ENCODE measurements around the gene PLCD1.

The PLCD1 gene

DNA sequence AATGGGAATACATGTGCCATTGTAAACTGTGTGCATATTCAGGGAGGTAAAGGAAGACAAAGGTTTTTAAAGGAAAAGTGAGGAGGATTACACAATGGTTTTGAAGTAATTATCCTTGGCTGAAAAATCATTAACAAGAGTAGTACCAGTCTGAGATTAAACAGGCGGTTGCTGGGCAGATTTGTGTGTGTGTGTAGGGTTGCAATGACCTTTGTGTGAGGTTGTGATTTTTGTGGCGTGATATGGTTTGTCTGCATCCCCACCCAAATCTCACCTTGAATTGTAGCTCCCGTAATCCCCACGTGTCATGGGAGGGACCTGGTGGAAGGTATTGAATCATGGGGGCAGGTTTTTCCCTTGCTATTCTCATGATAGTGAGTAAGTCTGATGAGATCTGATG is 16.6 kb upstream of the PLCD1 start:
- no peak overlapping the region for H3K4me3 ChIP-seq (ENCODE audit: low read depth, low read length)
- TF ChIP-seq, protein P1, sequence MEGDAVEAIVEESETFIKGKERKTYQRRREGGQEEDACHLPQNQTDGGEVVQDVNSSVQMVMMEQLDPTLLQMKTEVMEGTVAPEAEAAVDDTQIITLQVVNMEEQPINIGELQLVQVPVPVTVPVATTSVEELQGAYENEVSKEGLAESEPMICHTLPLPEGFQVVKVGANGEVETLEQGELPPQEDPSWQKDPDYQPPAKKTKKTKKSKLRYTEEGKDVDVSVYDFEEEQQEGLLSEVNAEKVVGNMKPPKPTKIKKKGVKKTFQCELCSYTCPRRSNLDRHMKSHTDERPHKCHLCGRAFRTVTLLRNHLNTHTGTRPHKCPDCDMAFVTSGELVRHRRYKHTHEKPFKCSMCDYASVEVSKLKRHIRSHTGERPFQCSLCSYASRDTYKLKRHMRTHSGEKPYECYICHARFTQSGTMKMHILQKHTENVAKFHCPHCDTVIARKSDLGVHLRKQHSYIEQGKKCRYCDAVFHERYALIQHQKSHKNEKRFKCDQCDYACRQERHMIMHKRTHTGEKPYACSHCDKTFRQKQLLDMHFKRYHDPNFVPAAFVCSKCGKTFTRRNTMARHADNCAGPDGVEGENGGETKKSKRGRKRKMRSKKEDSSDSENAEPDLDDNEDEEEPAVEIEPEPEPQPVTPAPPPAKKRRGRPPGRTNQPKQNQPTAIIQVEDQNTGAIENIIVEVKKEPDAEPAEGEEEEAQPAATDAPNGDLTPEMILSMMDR (IDR thresholded peaks at IDR 0.05; ENCODE audit: borderline replicate concordance, insufficient read depth, low read depth, low read length): no peak

GRCh38 chr3:38043486-38043885 is 14.0 kb upstream of the PLCD1 start:
- TF ChIP-seq, protein P1 (IDR thresholded peaks at IDR 0.05; ENCODE audit: borderline replicate concordance, insufficient read depth, low read depth, low read length): no peak

DNA sequence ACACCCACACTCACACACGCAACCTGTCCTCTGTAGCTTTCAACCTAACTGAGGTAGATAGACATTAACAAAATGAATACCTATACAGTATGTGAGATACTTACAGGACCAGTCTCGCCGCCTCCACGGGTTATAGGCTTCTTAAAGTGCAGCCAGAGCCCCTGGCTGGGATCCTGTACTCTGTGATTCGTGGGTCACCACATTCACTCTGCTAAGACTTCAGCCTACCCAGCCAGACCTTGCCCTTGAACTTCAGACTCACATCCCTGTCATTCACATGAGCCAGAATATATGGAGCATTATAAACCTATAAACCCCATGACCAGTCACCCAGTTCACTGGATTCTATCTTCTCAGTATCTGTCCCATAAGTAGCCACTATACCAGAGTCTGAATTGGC is 11.0 kb upstream of the PLCD1 start:
- TF ChIP-seq, protein P1 (IDR thresholded peaks at IDR 0.05; ENCODE audit: borderline replicate concordance, insufficient read depth, low read depth, low read length): no peak
- no peak overlapping the region for H3K4me3 ChIP-seq (ENCODE audit: low read depth, low read length)

More at GRCh38 chr3:38043486-38043885, 14.0 kb upstream of the PLCD1 start:
- H3K4me3 ChIP-seq (ENCODE audit: low read depth, low read length): no peak overlapping the region

GRCh38 chr3:38039899-38040261 is 10.4 kb upstream of the PLCD1 start:
- no peak overlapping the region for H3K4me3 ChIP-seq (ENCODE audit: low read depth, low read length)
- TF ChIP-seq, protein P1 (IDR thresholded peaks at IDR 0.05; ENCODE audit: borderline replicate concordance, insufficient read depth, low read depth, low read length): peak; percentile 17; the same call in 1 of the 2 replicates

- peak within 1 kb of the TSS; percentile 61 for H3K4me3 ChIP-seq (ENCODE audit: low read depth, low read length)
- TF ChIP-seq, protein P1 (IDR thresholded peaks at IDR 0.05; ENCODE audit: borderline replicate concordance, insufficient read depth, low read depth, low read length): no peak
These were observed 9.9 kb upstream of the PLCD1 start, which contains the start of gene DLEC1 for GRCh38 chr3:38039101-38039898. DLEC1 (plus strand) TSS chr3:38039208; CDS start chr3:38039226, 18 bp downstream.

DNA sequence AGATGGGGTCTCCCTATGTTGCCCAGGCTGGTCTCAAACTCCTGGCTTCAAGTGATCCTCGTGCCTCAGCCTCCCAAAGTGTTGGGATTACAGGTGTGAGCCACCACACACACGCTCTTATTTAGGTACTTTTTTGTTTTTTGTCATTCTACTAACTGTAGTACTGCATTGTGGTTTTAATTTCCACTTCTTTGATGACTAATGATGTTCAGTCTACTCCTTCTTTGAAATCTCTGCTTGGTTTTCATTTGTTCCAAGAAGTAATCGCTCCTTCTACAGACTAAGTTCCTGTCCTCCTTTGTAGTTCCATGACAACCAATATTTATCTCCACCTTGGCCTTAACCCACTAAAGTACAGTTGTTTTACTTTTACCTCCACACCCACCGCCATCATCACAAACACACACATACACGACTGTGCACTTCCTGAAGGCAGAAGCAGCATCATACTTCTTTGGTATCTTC is 9.0 kb upstream of the PLCD1 start:
- H3K4me3 ChIP-seq (ENCODE audit: low read depth, low read length): no peak overlapping the region
- TF ChIP-seq, protein P1 (IDR thresholded peaks at IDR 0.05; ENCODE audit: borderline replicate concordance, insufficient read depth, low read depth, low read length): no peak

DNA sequence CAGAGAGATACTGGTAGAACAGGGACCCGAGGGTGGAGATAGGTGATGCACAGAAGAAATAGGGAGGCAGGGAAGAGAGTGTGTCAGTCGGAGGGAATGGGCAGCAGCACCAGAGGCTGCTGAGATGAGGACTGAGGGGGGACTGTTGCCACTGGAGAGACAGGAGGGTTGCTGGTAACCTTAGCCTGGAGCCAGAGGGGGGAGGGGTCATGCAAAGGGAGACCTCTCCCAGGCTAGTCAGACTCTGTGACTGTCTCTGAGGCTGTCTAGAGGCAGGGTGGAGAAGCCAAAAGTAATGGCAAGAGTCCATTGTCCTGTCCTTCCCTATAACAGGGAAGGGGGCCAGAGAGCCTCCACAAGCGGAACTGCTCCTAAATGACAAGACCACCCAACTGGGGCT is 7.5 kb upstream of the PLCD1 start:
- H3K4me3 ChIP-seq (ENCODE audit: low read depth, low read length): no peak overlapping the region
- TF ChIP-seq, protein P1 (IDR thresholded peaks at IDR 0.05; ENCODE audit: borderline replicate concordance, insufficient read depth, low read depth, low read length): no peak

All from GM12875 (cell line).